ENCODE measurements around the gene PHOX2B. TPM values are rescaled to one million over a fixed set of nuclear protein-coding genes. Genes with fewer than 3 reads are reported as not detected.
"Not testable (repeated sequence)": the region's sequence is repeated elsewhere in the genome, so short reads cannot be mapped to it uniquely, and the experiment has no call there.

The PHOX2B gene
- total RNA-seq, 2 donors from 2014 or later = not detected

DNA sequence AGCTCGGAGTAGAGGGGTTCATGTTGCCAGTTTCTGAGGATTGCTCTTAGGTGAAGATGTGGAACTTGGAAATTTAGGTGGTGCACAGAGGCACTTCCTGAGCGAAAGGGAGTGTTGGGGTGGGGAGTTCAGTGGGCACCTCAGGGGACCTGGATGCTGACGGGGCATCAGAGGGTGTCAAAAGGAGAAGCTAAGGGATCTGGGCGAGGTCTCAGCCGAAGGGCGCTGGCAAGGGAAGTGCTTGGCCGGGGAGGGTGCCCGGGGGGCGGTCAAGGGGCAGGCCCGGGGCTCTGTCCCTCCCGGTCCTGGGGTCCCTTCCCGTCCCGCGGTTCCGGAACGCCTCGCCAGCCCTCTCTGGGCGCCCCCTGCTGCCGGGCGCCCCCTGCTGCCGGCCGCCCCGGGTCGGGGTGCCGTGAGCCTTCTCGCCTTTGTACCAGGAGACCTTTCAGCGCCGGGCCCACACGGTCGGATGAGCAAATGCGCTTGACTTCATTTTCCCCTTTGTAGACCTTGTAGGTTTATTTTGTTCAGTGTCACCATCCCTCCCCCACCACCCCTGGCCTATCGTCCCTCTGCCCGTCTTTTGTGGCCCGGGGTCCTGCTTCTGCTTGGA is 3.0 kb upstream of the PHOX2B start:
- peak in 1 of 2 donors; percentile 32 for DNase-seq (ENCODE audit: low spot score in 2 of 2)
- Mint-ChIP-seq H3K9me3 (no peaks in the 10 kb centered on the region), H3K27ac (peak overlapping the region in 1 of 2 donors; percentile 62), H3K36me3 (peaks cover 0 to 7% of the 10 kb centered on the region in 2 donors)
- peak in 1 of 2 donors; percentile 46 for ATAC-seq

DNA sequence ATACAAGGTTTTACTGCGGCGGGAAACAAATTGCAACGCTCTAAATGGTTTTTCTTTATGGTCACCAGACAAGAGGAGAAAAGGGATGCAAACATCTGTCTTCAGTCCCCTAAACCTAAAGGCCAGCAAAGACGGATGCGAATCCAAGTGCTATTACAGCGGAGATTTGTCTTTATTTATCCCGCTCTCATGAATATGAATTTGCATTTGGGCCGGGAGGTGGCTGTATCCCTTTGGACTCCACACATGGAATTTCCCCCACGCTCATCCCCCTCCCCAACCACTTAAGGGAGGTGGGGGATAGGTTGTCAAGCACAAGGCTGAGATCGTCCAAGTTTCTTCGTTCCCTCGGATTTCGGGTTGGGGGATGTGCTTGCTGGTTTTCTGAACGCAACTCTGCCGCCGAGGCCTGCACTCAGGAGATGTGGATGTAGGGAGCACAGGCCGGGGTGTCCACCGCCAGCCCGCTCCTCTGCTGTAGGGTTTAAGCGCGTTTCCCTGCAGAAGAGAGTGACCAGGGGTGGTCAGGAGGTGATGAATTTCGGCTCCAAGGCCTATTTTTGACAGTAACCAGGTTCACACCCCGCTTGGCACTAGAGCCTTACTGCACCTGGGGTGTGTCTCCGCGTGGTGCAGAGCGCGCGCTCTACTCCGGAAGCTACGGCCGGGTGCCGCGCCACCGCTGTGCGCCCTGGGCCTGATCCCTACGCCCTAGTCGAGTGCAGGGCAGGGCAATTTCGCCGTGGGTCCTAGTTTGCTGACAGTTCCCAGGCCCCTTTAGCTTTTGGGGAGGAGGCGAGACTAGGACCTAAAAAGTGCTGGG is 2.3 kb upstream of the PHOX2B start:
- Mint-ChIP-seq H3K9me3 (no peaks in the 10 kb centered on the region), H3K27ac (no peak overlapping the region)
- ATAC-seq = no peak

DNA sequence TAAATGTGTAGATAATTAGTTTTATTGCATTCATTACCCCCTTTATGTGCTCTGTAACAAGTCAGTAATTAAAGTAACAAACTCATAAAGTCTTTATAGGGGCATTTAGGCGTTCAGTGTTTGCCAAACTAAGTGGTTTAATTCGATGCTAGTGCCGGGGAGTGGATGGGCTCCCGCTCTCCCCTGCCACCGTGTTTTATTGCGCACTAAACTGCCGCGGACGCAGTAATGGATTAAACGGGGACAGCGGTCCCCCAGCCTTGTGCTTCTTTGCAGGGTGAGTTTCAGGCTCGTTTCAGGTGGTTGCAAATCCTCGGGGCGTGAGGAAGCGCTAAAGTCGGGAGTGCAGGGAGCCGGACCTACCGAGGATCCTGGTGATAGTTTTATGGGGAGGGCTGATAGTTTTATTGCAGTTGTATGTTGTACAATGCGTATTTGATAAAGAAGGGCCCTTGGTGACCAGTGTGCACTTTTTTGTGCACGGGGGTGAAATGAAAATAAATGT is 1.6 kb upstream of the PHOX2B start:
- Mint-ChIP-seq H3K9me3 (no peaks in the 10 kb centered on the region), H3K27ac (no peak overlapping the region), H3K36me3 (peaks cover 6 to 13% of the 10 kb centered on the region in 2 donors)
- no peak for DNase-seq (ENCODE audit: low spot score in 2 of 2)
- ATAC-seq = no peak

More for the DNA sequence above, 2.3 kb upstream of the PHOX2B start:
- DNase-seq (ENCODE audit: low spot score in 2 of 2) = peak in 1 of 2 donors; percentile 2
- peaks cover 5 to 13% of the 10 kb centered on the region in 2 donors for H3K36me3 Mint-ChIP-seq

DNA sequence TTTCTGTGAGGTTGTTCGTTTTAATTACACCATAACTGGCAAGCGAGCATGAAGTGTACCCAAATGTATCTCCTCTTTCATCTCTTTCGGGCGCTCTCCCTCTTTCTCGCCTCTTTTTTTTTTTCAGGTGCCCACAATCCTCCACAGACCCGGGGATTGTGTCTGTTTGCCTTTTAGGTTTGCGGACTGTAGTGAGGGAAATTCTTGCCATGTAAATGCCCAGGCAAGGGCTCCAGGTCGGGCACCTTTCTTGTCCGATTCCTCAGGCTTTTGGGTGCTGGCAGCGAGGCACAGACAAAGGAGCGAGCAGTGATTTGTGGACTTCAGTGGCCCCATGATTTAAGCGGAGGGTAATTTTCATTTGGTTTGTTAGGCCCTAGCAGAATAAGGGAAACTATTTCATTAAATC is 1.1 kb upstream of the PHOX2B start:
- DNase-seq (ENCODE audit: low spot score in 2 of 2) (no peak), ATAC-seq (no peak)
- H3K9me3 Mint-ChIP-seq = peaks cover under 1% of the 10 kb centered on the region in 2 donors
- H3K36me3 Mint-ChIP-seq = peaks cover 7 to 15% of the 10 kb centered on the region in 2 donors
- no peak overlapping the region for H3K27ac Mint-ChIP-seq

DNA sequence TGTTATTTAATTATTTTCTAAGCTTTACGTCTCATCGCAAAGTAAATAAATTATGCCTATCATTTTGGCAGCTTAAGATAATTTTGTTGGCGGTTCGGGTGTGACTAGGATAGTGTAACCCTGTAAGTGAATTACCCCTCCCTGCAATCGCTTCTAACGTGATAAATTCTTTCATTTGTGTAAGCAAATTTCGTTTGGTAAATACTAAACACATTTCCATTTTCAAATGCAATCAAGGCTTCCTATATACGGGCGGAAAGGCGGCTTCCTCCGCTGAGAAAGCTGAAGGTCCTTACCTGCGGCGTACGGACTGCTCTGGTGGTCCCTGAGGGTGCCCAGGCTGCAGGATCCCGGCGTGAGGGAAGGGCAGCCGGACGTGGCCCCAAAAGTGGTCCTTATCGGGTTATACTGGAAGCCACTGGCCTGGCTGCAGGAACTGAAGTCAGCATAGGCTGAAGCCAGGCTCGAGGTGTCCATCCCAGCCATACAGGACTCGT is 403 bp downstream of the PHOX2B start:
- ATAC-seq (no peak), DNase-seq (ENCODE audit: low spot score in 2 of 2) (no peak)
- Mint-ChIP-seq H3K36me3 (peaks cover 13 to 21% of the 10 kb centered on the region in 2 donors), H3K9me3 (peaks cover 5 to 6% of the 10 kb centered on the region in 2 donors), H3K27ac (no peak overlapping the region)

DNA sequence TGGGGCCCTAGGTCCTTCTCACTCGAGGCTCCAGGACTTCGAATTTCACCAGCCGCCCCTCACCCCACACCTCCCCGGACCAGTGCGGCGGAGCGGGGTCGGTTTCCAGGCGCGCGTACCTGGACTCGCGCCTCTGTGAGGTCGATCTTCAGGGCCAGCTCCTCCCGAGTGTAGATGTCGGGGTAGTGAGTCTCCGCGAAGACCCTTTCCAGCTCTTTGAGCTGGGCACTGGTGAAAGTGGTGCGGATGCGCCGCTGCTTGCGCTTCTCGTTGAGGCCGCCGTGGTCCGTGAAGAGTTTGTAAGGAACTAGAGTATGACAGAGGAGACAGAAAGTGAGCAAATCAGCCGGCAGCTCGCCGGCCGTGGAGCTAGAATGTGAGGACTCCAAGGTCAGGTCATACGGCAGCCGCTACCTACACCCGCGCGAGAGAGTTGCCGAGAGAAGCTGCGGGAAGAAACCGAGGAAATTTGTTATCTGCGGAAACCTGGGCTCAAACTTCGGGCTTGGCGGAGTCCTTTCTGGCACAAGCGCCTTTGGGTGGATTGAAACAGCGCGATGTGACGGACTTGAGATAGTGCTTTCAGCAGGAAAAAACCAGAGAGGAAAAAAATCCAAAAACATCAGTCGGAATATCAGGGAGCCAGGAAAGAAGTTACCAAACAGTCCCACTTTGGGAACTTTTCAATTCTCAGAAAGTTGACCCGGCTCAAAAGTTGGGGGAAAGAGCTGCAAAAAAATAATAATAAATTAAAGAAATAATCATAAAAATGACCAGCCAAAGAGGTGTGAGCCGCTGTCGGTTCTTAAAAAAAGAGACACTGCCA is 1.1 kb downstream of the PHOX2B start:
- Mint-ChIP-seq H3K9me3 (peaks cover 5 to 6% of the 10 kb centered on the region in 2 donors), H3K27ac (peak overlapping the region in 1 of 2 donors; percentile 77), H3K36me3 (peaks cover 13 to 21% of the 10 kb centered on the region in 2 donors)
- DNase-seq (ENCODE audit: low spot score in 2 of 2) (peak in 1 of 2 donors; percentile 3), ATAC-seq (no peak)

DNA sequence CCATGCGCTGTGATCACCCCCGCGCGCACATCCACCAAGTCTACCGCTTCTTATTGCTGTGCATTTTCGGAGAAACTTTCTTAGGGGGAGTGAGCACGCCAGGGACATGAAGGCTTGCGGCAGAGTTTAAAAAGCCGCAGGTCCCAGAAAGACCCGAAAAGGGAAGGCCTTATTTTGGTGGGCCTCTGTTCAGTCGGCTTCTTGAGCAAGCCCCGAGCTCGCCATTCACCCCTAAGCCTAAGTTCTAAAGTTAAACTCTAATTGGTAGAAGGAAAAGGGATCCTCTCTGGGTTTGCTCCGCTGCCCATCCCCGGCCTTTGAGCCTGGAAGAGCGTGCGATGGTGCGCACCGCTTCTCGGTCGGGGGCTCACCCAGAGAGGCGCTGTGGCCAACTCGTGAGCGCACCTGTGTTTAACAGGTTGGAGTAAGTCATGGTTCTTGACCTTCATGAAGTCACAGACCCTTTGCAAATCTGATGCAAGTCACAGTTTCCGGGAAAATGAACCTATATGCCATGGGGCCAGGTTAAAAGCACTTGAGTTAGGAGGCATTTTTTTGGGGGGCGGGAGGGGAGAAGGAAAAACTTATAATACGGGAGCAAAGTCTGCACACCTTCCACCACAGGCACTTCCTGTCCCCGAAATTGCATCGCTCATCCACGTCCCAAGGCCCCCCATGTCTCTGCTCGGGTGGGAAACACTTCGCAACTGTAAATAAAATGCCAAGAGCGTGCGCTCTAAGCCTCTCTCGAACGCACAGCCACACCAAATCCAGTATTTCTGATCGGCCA is 1.9 kb downstream of the PHOX2B start:
- H3K27ac Mint-ChIP-seq = peak overlapping the region in 1 of 2 donors; percentile 50
- DNase-seq (ENCODE audit: low spot score in 2 of 2) = no peak
- H3K36me3 Mint-ChIP-seq = peaks cover 13 to 21% of the 10 kb centered on the region in 2 donors
- peaks cover 6 to 9% of the 10 kb centered on the region in 2 donors for H3K9me3 Mint-ChIP-seq
- no peak for ATAC-seq

DNA sequence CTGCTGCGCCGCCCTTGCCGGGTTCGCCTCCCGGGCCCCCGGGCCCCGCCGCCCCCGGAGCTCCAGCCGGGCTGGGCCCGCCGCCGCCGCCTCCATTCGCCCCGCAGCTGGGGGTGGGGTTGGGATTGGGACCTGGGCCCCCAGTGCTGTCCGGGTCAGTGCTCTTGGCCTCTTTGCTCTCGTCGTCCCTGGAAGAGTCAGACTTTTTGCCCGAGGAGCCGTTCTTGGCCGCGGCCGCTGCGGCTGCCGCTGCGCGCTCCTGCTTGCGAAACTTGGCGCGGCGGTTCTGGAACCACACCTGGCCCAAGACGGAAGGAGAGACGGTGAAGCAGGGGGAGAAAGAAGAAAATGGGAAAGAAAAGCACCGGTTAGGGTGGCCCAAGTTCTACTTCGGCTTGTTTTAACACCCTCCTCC is 2.5 kb downstream of the PHOX2B start:
- ATAC-seq = no peak
- H3K36me3 Mint-ChIP-seq = peaks cover 13 to 21% of the 10 kb centered on the region in 2 donors

DNA sequence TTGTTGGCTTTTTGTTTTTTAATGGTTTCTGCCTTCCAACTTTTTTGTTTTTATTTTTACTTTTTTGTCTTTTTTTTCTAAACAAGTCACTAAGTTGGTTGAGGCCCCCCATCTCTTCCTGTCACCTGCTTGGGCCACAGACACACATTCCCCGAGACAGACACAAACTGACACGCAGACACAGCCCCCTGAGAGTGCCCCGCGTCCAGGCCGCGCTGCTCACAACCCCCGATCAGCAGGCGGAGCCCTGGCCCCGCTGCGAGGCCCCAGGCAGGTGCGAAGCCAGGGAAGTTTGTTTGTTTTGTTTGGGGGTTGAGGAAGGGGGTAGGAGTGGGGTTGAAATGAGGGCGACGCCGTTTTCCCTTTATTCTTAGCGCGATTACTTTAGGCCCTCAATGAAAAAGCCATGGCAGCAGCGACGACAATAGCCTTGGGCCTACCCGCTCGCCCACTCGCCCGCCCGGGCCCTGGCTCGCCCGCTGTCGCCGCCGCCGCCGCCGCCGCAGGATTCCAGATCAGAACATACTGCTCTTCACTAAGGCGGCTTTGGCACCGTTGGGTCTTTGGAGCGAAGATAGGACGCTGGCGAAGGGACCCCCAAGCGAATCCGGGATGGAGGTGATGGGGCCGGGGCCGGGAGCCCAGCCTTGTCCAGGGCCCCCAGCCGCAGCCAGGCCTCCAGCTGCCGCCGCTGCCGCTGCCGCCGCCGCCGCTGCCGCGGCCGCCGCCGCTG is 3.1 kb downstream of the PHOX2B start:
- ATAC-seq (no peak), DNase-seq (ENCODE audit: low spot score in 2 of 2) (no peak)
- peaks cover 13 to 23% of the 10 kb centered on the region in 2 donors for H3K36me3 Mint-ChIP-seq
- peaks cover 6 to 9% of the 10 kb centered on the region in 2 donors for H3K9me3 Mint-ChIP-seq
- no peak overlapping the region for H3K27ac Mint-ChIP-seq

More for the DNA sequence above, 2.5 kb downstream of the PHOX2B start:
- Mint-ChIP-seq H3K9me3 (peaks cover 6 to 9% of the 10 kb centered on the region in 2 donors), H3K27ac (peak overlapping the region in 1 of 2 donors; percentile 50)
- DNase-seq (ENCODE audit: low spot score in 2 of 2) = no peak

DNA sequence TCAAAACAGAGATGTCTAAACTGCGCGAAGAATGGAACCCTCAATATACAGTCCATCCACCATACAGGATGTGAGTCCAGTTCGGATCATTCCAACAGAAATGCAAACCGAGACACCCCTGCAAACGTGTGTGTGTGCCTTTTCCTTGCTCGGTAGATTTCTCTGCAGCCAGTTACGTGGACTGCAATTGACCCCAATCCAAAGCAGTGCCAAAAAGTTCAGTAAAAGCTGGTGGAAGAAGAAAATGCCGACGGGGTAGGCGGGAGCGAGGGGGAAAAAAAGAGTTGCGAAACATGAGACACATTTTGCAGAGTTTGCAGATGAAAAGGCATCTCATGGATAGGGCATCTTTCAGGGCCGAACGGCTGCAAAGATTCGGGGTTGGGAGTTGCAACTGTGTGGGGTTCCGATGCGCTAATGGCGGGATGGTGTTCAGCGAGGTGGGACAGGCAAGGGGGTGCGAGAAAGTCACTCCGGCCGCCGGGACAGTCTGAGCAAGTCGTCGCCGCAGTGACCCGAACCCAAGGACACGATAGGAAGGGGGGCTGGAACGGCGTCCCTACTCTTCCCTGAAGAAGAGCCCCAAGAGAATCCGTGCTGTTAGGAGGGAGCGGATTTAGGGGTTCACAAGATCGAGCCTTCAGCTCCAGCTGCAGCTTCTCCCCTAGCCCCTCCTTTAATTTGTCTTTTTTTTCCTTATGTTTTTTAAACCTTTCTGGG is 3.8 kb downstream of the PHOX2B start:
- Mint-ChIP-seq H3K36me3 (peaks cover 13 to 25% of the 10 kb centered on the region in 2 donors), H3K9me3 (peaks cover 6 to 9% of the 10 kb centered on the region in 2 donors), H3K27ac (no peak overlapping the region)
- no peak for DNase-seq (ENCODE audit: low spot score in 2 of 2)
- no peak for ATAC-seq

DNA sequence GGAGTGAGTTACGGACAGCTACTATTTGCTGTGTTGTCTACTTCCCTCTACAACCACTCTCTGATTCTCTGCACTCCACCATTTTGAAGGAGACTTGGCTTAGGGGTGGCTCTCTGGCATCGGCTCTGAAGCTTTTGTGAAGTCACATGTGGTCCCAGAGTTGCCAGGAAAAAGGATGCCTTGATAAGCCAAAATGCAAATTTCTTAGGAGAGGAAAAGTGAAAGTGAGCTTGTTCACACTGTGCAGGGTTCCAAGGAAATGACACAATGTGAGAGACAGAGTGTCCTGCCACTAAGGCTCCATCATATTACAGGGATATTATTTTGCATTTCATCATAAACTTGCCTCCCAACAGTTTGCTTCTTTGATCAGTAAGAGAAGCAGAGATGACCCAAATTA is 7.2 kb downstream of the PHOX2B start:
- DNase-seq (ENCODE audit: low spot score in 2 of 2) (no peak), ATAC-seq (no peak)
- H3K27ac Mint-ChIP-seq = no peak overlapping the region
- H3K36me3 Mint-ChIP-seq = peaks cover 13 to 16% of the 10 kb centered on the region in 2 donors
- H3K9me3 Mint-ChIP-seq = peaks cover 6 to 9% of the 10 kb centered on the region in 2 donors

DNA sequence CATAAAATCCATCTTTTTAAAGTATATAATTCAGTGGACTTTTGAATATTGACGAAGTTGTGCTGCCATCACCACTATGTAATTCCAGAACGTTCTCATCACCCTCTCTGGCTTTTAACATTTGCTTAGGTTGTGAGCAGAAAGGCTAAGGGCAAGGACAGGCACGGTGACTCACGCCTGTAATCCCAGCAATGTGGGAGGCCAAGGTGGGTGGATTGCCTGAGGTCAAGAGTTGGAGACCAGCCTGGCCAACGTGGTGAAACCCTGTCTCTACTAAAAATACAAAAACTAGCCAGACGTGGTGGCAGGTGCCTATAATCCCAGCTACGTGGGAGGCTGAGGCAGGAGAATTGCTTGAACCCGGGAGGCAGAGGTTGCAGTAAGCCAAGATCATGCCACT is 11.0 kb downstream of the PHOX2B start:
- H3K27ac Mint-ChIP-seq; ATAC-seq; DNase-seq (ENCODE audit: low spot score in 2 of 2): not testable (repeated sequence)
- peaks cover 0 to 12% of the 10 kb centered on the region in 2 donors for H3K36me3 Mint-ChIP-seq
- H3K9me3 Mint-ChIP-seq = peaks cover 0 to 11% of the 10 kb centered on the region in 2 donors

DNA sequence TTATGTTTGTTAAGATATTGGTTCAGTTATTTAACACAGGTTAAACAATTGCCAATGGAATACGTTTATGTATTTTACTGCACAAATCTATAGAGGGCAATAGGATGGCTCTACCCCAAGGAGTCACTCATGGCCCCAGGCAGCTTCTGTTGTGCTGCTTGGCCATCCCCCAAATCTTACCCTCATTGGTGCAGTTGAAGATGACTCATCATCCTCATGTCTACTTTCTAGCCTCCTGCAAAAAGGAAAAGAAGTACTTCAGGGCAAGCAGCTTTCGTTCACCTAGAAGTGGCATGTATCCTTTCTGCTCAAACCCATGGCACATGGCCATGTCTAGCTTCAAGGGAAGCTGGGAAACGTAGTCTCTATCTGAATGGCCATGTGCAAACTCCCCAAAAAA is 14.2 kb downstream of the PHOX2B start:
- Mint-ChIP-seq H3K9me3 (peaks cover 3 to 12% of the 10 kb centered on the region in 2 donors), H3K27ac (no peak overlapping the region), H3K36me3 (peaks cover 0 to 12% of the 10 kb centered on the region in 2 donors)
- no peak for DNase-seq (ENCODE audit: low spot score in 2 of 2)
- no peak for ATAC-seq

DNA sequence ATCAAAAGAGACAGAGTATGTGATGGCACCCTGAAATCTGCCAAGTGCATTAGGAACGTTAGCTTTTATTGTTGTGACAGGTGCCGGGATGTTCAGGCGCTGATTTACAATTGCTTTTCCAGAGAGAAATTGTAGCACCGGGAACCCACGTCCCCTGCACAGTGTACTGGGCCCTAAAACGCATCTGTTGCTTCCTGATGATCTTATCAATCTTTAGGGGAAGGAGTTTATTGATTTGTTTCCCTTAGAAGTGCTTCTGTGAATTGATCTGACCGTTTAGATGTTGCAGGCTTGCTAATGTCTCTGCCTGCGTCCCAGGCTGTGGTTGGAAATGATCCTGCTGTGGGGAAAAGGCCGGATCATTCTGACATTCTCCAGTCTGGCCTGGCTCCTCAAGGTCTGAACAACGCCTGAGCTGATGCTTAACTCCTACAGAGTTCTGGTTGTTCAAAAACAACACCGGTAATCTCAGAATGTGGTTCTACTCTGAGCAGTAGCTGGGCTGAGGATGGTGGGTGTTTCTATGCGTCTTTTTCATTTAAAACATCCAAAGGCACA is 16.9 kb downstream of the PHOX2B start:
- Mint-ChIP-seq H3K9me3 (peaks cover 3 to 12% of the 10 kb centered on the region in 2 donors), H3K36me3 (peaks cover 0 to 12% of the 10 kb centered on the region in 2 donors), H3K27ac (no peak overlapping the region)
- DNase-seq (ENCODE audit: low spot score in 2 of 2) (no peak), ATAC-seq (no peak)
